ENCODE measurements around the gene PLCB3. TPM values are rescaled to one million over a fixed set of nuclear protein-coding genes. Genes with fewer than 3 reads are reported as not detected.

PLCB3 gene
- total RNA-seq = 29.4 and 53.7 TPM in 2 replicates

GRCh38 chr11:64251016-64251752, at the start of gene PLCB3:
TSS of gene PLCB3 (plus strand) at chr11:64251530. CDS start at chr11:64251650, 120 bp downstream.

GRCh38 chr11:64206457-64207255, 44.7 kb upstream of the PLCB3 start, which contains the start of gene FERMT3:
TSS of gene FERMT3 (plus strand) at chr11:64206721. CDS start at chr11:64207365, 644 bp downstream.

GRCh38 chr11:64225608-64226506, 25.5 kb upstream of the PLCB3 start, which contains the start of the genes NUDT22 and TRPT1:
TSS of gene NUDT22 (plus strand) at chr11:64226274. CDS start at chr11:64226653, 379 bp downstream.
TSS of gene TRPT1 (minus strand) at chr11:64226186. CDS start at chr11:64225860, 326 bp downstream.

GRCh38 chr11:64230171-64230984, 21.0 kb upstream of the PLCB3 start, which contains the start of gene DNAJC4:
TSS of gene DNAJC4 (plus strand) at chr11:64230548. CDS start at chr11:64230855, 307 bp downstream.

GRCh38 chr11:64233913-64234586, 17.3 kb upstream of the PLCB3 start, which contains the start of gene VEGFB:
TSS of gene VEGFB (plus strand) at chr11:64234584. CDS start at chr11:64234834, 250 bp downstream.

GRCh38 chr11:64240435-64241240, 10.7 kb upstream of the PLCB3 start, which contains the start of gene FKBP2:
TSS of gene FKBP2 (plus strand) at chr11:64241095. CDS start at chr11:64242388, 1,293 bp downstream.

GRCh38 chr11:64246871-64247728, 4.2 kb upstream of the PLCB3 start, which contains the start of gene PPP1R14B:
TSS of gene PPP1R14B (minus strand) at chr11:64246943. CDS start at chr11:64246673, 270 bp downstream.

GRCh38 chr11:64284048-64284961, 33.0 kb downstream of the PLCB3 start, which contains the start of gene BAD:
TSS of gene BAD (minus strand) at chr11:64284665. CDS start at chr11:64284368, 297 bp downstream.

GRCh38 chr11:64284962-64285884, 33.9 kb downstream of the PLCB3 start, which contains the start of gene GPR137:
TSS of gene GPR137 (plus strand) at chr11:64285848. CDS start at chr11:64286525, 677 bp downstream.

GRCh38 chr11:64291262-64291751, 40.0 kb downstream of the PLCB3 start, which contains the start of gene KCNK4:
TSS of gene KCNK4 (plus strand) at chr11:64291302. CDS start at chr11:64293019, 1,717 bp downstream.

GRCh38 chr11:64299847-64300648, 48.7 kb downstream of the PLCB3 start, which contains the start of gene CATSPERZ:
TSS of gene CATSPERZ (plus strand) at chr11:64300358. CDS start at chr11:64300411, 53 bp downstream.

GRCh38 chr11:64305075-64305690, 53.9 kb downstream of the PLCB3 start, which contains the start of gene ESRRA:
TSS of gene ESRRA (plus strand) at chr11:64305524. CDS start at chr11:64307180, 1,656 bp downstream.

GRCh38 chr11:64317325-64317960, 66.1 kb downstream of the PLCB3 start, which contains the start of gene TRMT112:
TSS of gene TRMT112 (minus strand) at chr11:64317559. CDS start at chr11:64317526, 33 bp downstream.

All from smooth muscle cell of the umbilical artery (primary cell).